Spinal cord (tissue), 10 donors: Measurements from ENCODE around the gene VMP1. TPM values are rescaled to one million over a fixed set of nuclear protein-coding genes. Genes with fewer than 3 reads are reported as not detected.

Source experiments
- DNase-seq, 6 donors: peaks; one replicate each; pipeline versions ENCODE4 v3.0.0 to v3.0.0-alpha.2; 2013 to 2015; ENCODE audit warnings: low spot score in 6 of 6, low read depth in 4 of 6
- H3K27ac ChIP-seq: one replicate; pipeline ENCODE4 v1.5.1; 2013; ENCODE audit warnings: low read depth, low read length, control low read depth
- H3K27me3 ChIP-seq: one replicate; pipeline ENCODE4 v1.6.1; 2013; ENCODE audit warnings: low read length; ENCODE audit not compliant: control insufficient read depth, insufficient read depth
- H3K36me3 ChIP-seq: one replicate; pipeline ENCODE4 v1.6.1; 2013; ENCODE audit warnings: low read length; ENCODE audit not compliant: control insufficient read depth, insufficient read depth
- H3K4me1 ChIP-seq: one replicate; pipeline ENCODE4 v1.6.1; 2013; ENCODE audit warnings: low read length; ENCODE audit not compliant: control insufficient read depth, insufficient read depth
- H3K4me3 ChIP-seq: one replicate; pipeline ENCODE4 v1.5.1; 2013; ENCODE audit warnings: low read depth, low read length, control low read depth
- H3K9me3 ChIP-seq: one replicate; pipeline ENCODE4 v1.6.1; 2013; ENCODE audit warnings: low read length; ENCODE audit not compliant: control insufficient read depth, insufficient read depth
- WGBS: methylation state at CpG from one replicate; pipeline ENCODE4 v1.1.5; 2013; ENCODE audit warnings: missing lambda C conversion rate; ENCODE audit not compliant: insufficient coverage; 5-methylcytosine and 5-hydroxymethylcytosine counted together
- long read RNA-seq, 4 donors: transcript quantifications; one replicate each; lab custom pipeline, GENCODE V29; 2026
- polyA plus RNA-seq, 2 donors: library from polyadenylated mRNA; unstranded; fragments of 120-200 nt; gene quantifications; one replicate each; pipeline ENCODE4 v1.2.1, GENCODE V29; 2013; ENCODE audit not compliant: insufficient read length in 2 of 2
- total RNA-seq, 2 donors: library from RNA; depleted of rRNA in 1 of 2; stranded (reverse); fragments of 120-200 nt in 1 of 2; fragments of >200 nt in 1 of 2; gene quantifications; one replicate each; pipeline versions ENCODE4 v1.2.3 to v1.2.4, GENCODE V29; 2013 to 2014
- donor health status: healthy.

The VMP1 gene
- total RNA-seq = 100 to 1,000 TPM in 1 of 2 donors, 10 to 100 TPM in 1; 89.4 to 227 TPM
- polyA plus RNA-seq = 10 to 100 TPM; 95.1 to 96.7 TPM
- long read RNA-seq, donor 1, full-length matches to known transcripts = 62 of 62 reads
- long read RNA-seq, donor 1, partial matches to known transcripts = 0 of 62 reads
- long read RNA-seq, donor 1, other reads (novel, unspliced or antisense) = 0 of 62 reads
- long read RNA-seq, donor 2, full-length matches to known transcripts = 9 of 9 reads
- long read RNA-seq, donor 2, partial matches to known transcripts = 0 of 9 reads
- long read RNA-seq, donor 2, other reads (novel, unspliced or antisense) = 0 of 9 reads
- long read RNA-seq, donor 3, full-length matches to known transcripts = 11 of 11 reads
- long read RNA-seq, donor 3, partial matches to known transcripts = 0 of 11 reads
- long read RNA-seq, donor 3, other reads (novel, unspliced or antisense) = 0 of 11 reads
- long read RNA-seq, donor 4, full-length matches to known transcripts = 162 of 162 reads
- long read RNA-seq, donor 4, partial matches to known transcripts = 0 of 162 reads
- long read RNA-seq, donor 4, other reads (novel, unspliced or antisense) = 0 of 162 reads

GRCh38 chr17:59707149-59707970 is at the start of gene VMP1, which contains the start of gene PTRH2:
TSS of gene VMP1 (plus strand) at chr17:59707654. CDS start at chr17:59731447, 23,793 bp downstream.
TSS of gene PTRH2 (minus strand) at chr17:59707430. CDS start at chr17:59697978, 9,452 bp downstream.
- DNase-seq = peak; percentile 95 to 100 (median 98)
- under 1% methylated on average over 39 of the region's 45 CpGs for WGBS
- Histone ChIP-seq H3K36me3 (no peaks in the 10 kb centered on the region), H3K27ac (peak within 1 kb of the TSS; percentile 92), H3K4me3 (peak within 1 kb of the TSS; percentile 99), H3K27me3 (no peaks in the 10 kb centered on the region), H3K4me1 (peaks cover 10% of the 10 kb centered on the region), H3K9me3 (no peaks in the 10 kb centered on the region)

GRCh38 chr17:59666235-59666634 is 41.2 kb upstream of the VMP1 start:
- no peak overlapping the region for H3K27ac ChIP-seq
- WGBS = no CpG with 5 or more reads among the region's 5 CpGs
- no peak for DNase-seq
- no peak overlapping the region for H3K4me3 ChIP-seq
- H3K4me1 ChIP-seq = no peaks in the 10 kb centered on the region
- no peaks in the 10 kb centered on the region for H3K9me3 ChIP-seq
- H3K36me3 ChIP-seq = peaks cover 26% of the 10 kb centered on the region
- H3K27me3 ChIP-seq = no peaks in the 10 kb centered on the region

DNA sequence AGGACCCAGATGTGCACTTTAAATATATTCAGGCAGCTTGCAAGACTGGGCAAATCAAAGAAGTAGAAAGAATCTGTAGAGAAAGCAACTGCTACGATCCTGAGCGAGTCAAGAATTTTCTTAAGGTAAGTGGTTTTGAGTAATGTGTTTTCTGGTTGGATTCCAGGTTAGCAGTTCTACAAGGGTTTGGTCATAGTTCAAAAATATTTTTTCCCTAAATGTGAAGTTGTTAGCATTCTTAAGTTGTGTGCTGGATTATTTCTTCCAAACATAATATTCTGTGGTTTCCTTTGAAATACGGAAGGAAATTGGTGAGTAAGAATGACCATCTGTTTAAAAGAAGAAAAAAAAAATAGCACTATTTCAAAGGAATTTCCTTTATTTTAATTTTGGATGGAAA is 38.6 kb upstream of the VMP1 start:
- H3K27me3 ChIP-seq = no peaks in the 10 kb centered on the region
- DNase-seq = no peak
- H3K4me1 ChIP-seq = no peaks in the 10 kb centered on the region
- no peak overlapping the region for H3K4me3 ChIP-seq
- peaks cover 18% of the 10 kb centered on the region for H3K36me3 ChIP-seq
- WGBS = no CpG with 5 or more reads among the region's 3 CpGs
- no peaks in the 10 kb centered on the region for H3K9me3 ChIP-seq
- no peak overlapping the region for H3K27ac ChIP-seq

GRCh38 chr17:59669411-59669810 is 38.0 kb upstream of the VMP1 start:
- no peak overlapping the region for H3K4me3 ChIP-seq
- no CpG with 5 or more reads among the region's 1 CpG for WGBS
- H3K4me1 ChIP-seq = no peaks in the 10 kb centered on the region
- no peaks in the 10 kb centered on the region for H3K27me3 ChIP-seq
- no peaks in the 10 kb centered on the region for H3K9me3 ChIP-seq
- H3K27ac ChIP-seq = no peak overlapping the region
- no peak for DNase-seq
- H3K36me3 ChIP-seq = peaks cover 16% of the 10 kb centered on the region

GRCh38 chr17:59669944-59670343 is 37.5 kb upstream of the VMP1 start:
- Histone ChIP-seq H3K9me3 (no peaks in the 10 kb centered on the region), H3K27ac (no peak overlapping the region), H3K4me3 (no peak overlapping the region), H3K4me1 (no peaks in the 10 kb centered on the region), H3K36me3 (peaks cover 11% of the 10 kb centered on the region), H3K27me3 (no peaks in the 10 kb centered on the region)
- no CpG with 5 or more reads among the region's 1 CpG for WGBS
- no peak for DNase-seq

GRCh38 chr17:59671386-59671785 is 36.1 kb upstream of the VMP1 start:
- Histone ChIP-seq H3K36me3 (peaks cover 4% of the 10 kb centered on the region), H3K27ac (no peak overlapping the region), H3K27me3 (no peaks in the 10 kb centered on the region), H3K4me1 (no peaks in the 10 kb centered on the region), H3K9me3 (no peaks in the 10 kb centered on the region), H3K4me3 (no peak overlapping the region)
- no CpG with 5 or more reads among the region's 1 CpG for whole genome bisulfite sequencing
- DNase-seq = no peak

DNA sequence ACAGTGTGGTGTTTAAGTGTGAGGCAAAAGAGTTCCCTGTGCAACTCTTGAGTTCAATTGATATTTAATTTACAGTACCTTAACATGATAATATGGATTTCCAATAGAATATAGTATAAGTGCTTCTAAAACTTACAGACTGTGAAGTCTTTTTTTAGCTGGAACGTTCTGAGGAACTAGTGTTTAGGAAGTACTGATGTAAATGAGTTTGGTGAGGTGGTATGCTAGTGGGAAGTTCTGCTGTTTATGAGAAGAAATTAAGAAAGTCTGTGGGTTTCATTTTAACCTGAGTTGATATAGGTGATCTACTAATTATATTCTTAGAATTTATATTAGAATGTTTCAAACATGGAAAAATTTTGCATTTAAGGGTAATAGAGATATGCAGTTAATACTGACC is 32.2 kb upstream of the VMP1 start:
- Histone ChIP-seq H3K4me1 (no peaks in the 10 kb centered on the region), H3K27me3 (no peaks in the 10 kb centered on the region), H3K9me3 (no peaks in the 10 kb centered on the region), H3K27ac (no peak overlapping the region), H3K4me3 (no peak overlapping the region), H3K36me3 (peaks cover 9% of the 10 kb centered on the region)
- 83% methylated on average over 1 of the region's 1 CpG for WGBS
- no peak for DNase-seq

- H3K27me3 ChIP-seq = no peaks in the 10 kb centered on the region
- DNase-seq = peak in 1 of 6 donors; percentile 79
- WGBS = 95% methylated on average over 3 of the region's 7 CpGs
- H3K36me3 ChIP-seq = peaks cover 13% of the 10 kb centered on the region
- no peak overlapping the region for H3K4me3 ChIP-seq
- H3K27ac ChIP-seq = no peak overlapping the region
- no peaks in the 10 kb centered on the region for H3K9me3 ChIP-seq
- no peaks in the 10 kb centered on the region for H3K4me1 ChIP-seq
Observed at GRCh38 chr17:59676716-59677115, 30.7 kb upstream of the VMP1 start.

DNA sequence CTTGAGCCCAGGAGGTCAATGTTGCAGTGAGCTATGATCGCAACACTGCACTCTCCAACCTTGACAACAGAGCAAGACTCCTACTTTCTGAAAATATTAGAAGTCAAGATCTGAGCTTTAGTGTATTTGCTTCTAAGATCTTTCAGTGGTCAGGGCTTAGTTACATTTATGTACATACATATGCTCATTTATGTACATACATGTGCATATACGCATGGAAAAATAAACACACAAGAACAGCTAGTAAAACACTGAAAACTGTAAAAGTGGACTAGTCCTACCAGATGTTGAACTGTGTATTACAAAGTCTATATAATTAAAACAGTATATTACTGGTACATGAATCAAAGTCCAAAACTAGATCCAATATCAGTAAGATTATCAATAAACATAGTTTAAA is 28.5 kb upstream of the VMP1 start:
- Histone ChIP-seq H3K4me1 (no peaks in the 10 kb centered on the region), H3K9me3 (no peaks in the 10 kb centered on the region), H3K4me3 (no peak overlapping the region), H3K36me3 (peaks cover 13% of the 10 kb centered on the region), H3K27me3 (no peaks in the 10 kb centered on the region), H3K27ac (no peak overlapping the region)
- DNase-seq = no peak
- WGBS = no CpG with 5 or more reads among the region's 2 CpGs
